Smooth muscle cell (in vitro differentiated cells): ENCODE measurements around the gene ZNF346. TPM values are rescaled to one million over a fixed set of nuclear protein-coding genes. Genes with fewer than 3 reads are reported as not detected.
"Not testable (repeated sequence)": the region's sequence is repeated elsewhere in the genome, so short reads cannot be mapped to it uniquely, and the experiment has no call there.

Source experiments
- DNase-seq: peaks from one replicate; lab custom pipeline; 2025; ENCODE audit not compliant: unreplicated experiment; lab: John Stamatoyannopoulos, UW
- H2AFZ ChIP-seq: fragments of 200-600 bp; sonication (generic); 2 replicates; pipeline ENCODE4 v1.6.0; 2016; ENCODE audit warnings: antibody characterized with exemption, low read depth, mild to moderate bottlenecking
- H3F3A ChIP-seq: fragments of 200-600 bp; sonication (generic); 2 replicates; pipeline ENCODE4 v1.6.0; 2017; ENCODE audit warnings: antibody characterized with exemption, low read depth
- H3K27ac ChIP-seq: fragments of 200-600 bp; sonication (generic); 2 replicates; pipeline ENCODE4 v1.5.1; 2016; ENCODE audit warnings: low read depth, mild to moderate bottlenecking
- H3K27me3 ChIP-seq: fragments of 200-600 bp; sonication (generic); 2 replicates; pipeline ENCODE4 v1.6.1; 2016; ENCODE audit warnings: low read depth, mild to moderate bottlenecking
- H3K36me3 ChIP-seq: fragments of 200-600 bp; sonication (generic); 2 replicates; pipeline ENCODE4 v1.5.1; 2016; ENCODE audit warnings: low read depth
- H3K4me1 ChIP-seq: fragments of 200-600 bp; sonication (generic); 2 replicates; pipeline ENCODE4 v1.5.1; 2016; ENCODE audit warnings: low read depth
- H3K4me2 ChIP-seq: fragments of 200-600 bp; sonication (generic); 2 replicates; pipeline ENCODE4 v1.6.0; 2016; ENCODE audit warnings: mild to moderate bottlenecking
- H3K4me3 ChIP-seq: fragments of 200-600 bp; sonication (generic); 2 replicates; pipeline ENCODE4 v1.5.1; 2016; ENCODE audit warnings: mild to moderate bottlenecking
- H3K79me2 ChIP-seq: fragments of 200-600 bp; sonication (generic); 2 replicates; pipeline ENCODE4 v1.6.0; 2016; ENCODE audit warnings: low read depth, mild to moderate bottlenecking
- H3K9ac ChIP-seq: fragments of 200-600 bp; sonication (generic); 2 replicates; pipeline ENCODE4 v1.6.0; 2016; ENCODE audit warnings: low read depth
- H3K9me3 ChIP-seq: fragments of 200-600 bp; sonication (generic); replicated peaks from 2 replicates; pipeline ENCODE4 v1.5.1; 2016; ENCODE audit warnings: low read depth
- H4K20me1 ChIP-seq: fragments of 200-600 bp; sonication (generic); 2 replicates; pipeline ENCODE4 v1.6.0; 2016; ENCODE audit warnings: low read depth
- WGBS: methylation state at CpG from one replicate; pipeline ENCODE4 v1.1.7; 2016; ENCODE audit warnings: low lambda C conversion rate; 5-methylcytosine and 5-hydroxymethylcytosine counted together
- polyA plus RNA-seq: library from polyadenylated mRNA; unstranded; fragments of >200 nt; fragmentation: Nextera tagmentation; extraction: Ambion mirVana; gene quantifications from 2 replicates; pipeline ENCODE4 v1.2.1, GENCODE V29; 2016
- total RNA-seq: library from RNA; depleted of rRNA; stranded (reverse); fragments of >200 nt; gene quantifications from 2 replicates; pipeline ENCODE4 v1.2.3, GENCODE V29; 2014
- TF ChIP-seq, protein P1 (sequence below): fragments of 200-600 bp; sonication (generic); IDR thresholded peaks from 2 replicates; pipeline ENCODE4 v1.5.1; 2017; ENCODE audit warnings: borderline replicate concordance, mild to moderate bottlenecking, antibody characterized with exemption; ENCODE audit not compliant: insufficient read depth, poor library complexity, severe bottlenecking

Gene ZNF346
- total and polyA plus RNA-seq, 2 experiments from 2014 or later: 6.9 to 14.8 TPM

DNA sequence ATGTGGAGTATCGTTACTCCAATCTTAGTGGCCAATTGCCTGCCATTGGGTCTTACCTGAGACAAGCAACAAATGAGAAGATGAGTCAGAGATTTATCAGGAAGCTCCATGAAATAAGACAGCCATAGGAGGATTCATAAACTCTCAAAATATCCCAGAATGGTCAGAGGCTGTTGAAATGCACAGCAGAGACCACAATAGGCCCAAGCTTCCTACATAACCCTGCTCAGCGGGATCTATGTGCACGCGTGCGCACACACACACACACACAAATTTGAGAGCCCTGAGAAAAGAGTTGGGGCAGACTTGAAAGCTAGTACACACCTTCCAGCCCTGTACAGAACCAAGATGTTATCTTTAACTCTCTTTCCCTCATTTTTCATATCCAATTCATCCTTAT lies 25.7 kb upstream of the ZNF346 start:
- no peak overlapping the region for H2AFZ ChIP-seq
- H3K9me3 ChIP-seq: no peaks in the 10 kb centered on the region
- WGBS: 98% methylated on average over 5 of the region's 5 CpGs
- TF ChIP-seq, protein P1, sequence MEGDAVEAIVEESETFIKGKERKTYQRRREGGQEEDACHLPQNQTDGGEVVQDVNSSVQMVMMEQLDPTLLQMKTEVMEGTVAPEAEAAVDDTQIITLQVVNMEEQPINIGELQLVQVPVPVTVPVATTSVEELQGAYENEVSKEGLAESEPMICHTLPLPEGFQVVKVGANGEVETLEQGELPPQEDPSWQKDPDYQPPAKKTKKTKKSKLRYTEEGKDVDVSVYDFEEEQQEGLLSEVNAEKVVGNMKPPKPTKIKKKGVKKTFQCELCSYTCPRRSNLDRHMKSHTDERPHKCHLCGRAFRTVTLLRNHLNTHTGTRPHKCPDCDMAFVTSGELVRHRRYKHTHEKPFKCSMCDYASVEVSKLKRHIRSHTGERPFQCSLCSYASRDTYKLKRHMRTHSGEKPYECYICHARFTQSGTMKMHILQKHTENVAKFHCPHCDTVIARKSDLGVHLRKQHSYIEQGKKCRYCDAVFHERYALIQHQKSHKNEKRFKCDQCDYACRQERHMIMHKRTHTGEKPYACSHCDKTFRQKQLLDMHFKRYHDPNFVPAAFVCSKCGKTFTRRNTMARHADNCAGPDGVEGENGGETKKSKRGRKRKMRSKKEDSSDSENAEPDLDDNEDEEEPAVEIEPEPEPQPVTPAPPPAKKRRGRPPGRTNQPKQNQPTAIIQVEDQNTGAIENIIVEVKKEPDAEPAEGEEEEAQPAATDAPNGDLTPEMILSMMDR: no peak
- peak overlapping the region; percentile 2 for H3K27ac ChIP-seq
- H4K20me1 ChIP-seq: peaks cover 100% of the 10 kb centered on the region
- peaks cover 11% of the 10 kb centered on the region for H3F3A ChIP-seq
- no peaks in the 10 kb centered on the region for H3K36me3 ChIP-seq
- no peaks in the 10 kb centered on the region for H3K4me1 ChIP-seq
- DNase-seq: no peak
- no peak overlapping the region for H3K9ac ChIP-seq
- H3K4me3 ChIP-seq: no peak overlapping the region
- H3K79me2 ChIP-seq: peaks cover 78% of the 10 kb centered on the region
- H3K4me2 ChIP-seq: no peak overlapping the region
- H3K27me3 ChIP-seq: no peaks in the 10 kb centered on the region

DNA sequence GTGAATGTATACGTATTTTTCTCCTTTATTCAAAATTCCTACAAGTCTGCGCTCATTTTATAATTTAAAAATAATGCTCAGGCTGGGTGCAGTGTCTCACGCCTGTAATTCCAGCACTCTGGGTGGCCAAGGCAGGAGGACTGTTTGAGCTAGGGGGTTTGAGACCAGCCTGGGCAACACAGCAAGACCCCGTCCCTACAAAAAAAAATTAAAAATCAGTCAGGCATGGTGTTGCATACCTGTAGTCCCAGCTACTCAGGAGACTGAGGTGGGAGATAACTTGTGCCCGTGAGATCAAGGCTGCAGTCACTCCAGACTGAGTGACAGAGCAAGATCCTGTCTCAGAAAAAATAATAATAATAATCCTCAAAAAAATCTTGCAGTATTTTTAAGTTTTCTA lies 23.7 kb upstream of the ZNF346 start:
- no peaks in the 10 kb centered on the region for H3K9me3 ChIP-seq
- H3F3A ChIP-seq: peaks cover 11% of the 10 kb centered on the region
- TF ChIP-seq, protein P1: no peak
- H3K79me2 ChIP-seq: peaks cover 78% of the 10 kb centered on the region
- no peak for DNase-seq
- 97% methylated on average over 5 of the region's 5 CpGs for WGBS
- no peak overlapping the region for H3K4me3 ChIP-seq
- peaks cover under 1% of the 10 kb centered on the region for H3K4me1 ChIP-seq
- H4K20me1 ChIP-seq: peaks cover 100% of the 10 kb centered on the region
- no peak overlapping the region for H3K27ac ChIP-seq
- no peak overlapping the region for H2AFZ ChIP-seq
- no peaks in the 10 kb centered on the region for H3K36me3 ChIP-seq
- no peak overlapping the region for H3K9ac ChIP-seq
- H3K27me3 ChIP-seq: no peaks in the 10 kb centered on the region
- no peak overlapping the region for H3K4me2 ChIP-seq

DNA sequence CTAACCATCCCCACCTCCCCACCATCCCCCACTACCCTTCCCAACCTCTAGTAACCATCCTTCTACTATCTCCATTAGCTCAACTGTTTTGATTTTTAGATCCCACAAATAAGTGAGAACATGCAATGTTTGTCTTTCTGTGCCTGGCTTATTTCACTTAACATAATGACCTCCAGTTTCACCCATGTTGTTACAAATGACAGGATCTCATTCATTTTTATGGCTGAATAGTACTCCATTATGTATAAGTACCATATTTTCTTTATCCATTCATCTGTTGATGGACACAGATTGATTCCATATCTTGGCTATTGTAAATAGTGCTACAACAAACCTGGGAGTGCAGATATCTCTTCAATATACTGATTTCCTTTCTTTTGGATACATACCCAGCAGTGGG lies 23.0 kb upstream of the ZNF346 start:
- not testable (repeated sequence) for H3K27ac ChIP-seq, H3K4me1 ChIP-seq, H3K36me3 ChIP-seq, H2AFZ ChIP-seq, H3K4me2 ChIP-seq, H3K27me3 ChIP-seq, DNase-seq, H3K9me3 ChIP-seq, H3K4me3 ChIP-seq, H3K9ac ChIP-seq
- peaks cover 79% of the 10 kb centered on the region for H3K79me2 ChIP-seq
- peaks cover 100% of the 10 kb centered on the region for H4K20me1 ChIP-seq
- H3F3A ChIP-seq: peaks cover 10% of the 10 kb centered on the region

DNA sequence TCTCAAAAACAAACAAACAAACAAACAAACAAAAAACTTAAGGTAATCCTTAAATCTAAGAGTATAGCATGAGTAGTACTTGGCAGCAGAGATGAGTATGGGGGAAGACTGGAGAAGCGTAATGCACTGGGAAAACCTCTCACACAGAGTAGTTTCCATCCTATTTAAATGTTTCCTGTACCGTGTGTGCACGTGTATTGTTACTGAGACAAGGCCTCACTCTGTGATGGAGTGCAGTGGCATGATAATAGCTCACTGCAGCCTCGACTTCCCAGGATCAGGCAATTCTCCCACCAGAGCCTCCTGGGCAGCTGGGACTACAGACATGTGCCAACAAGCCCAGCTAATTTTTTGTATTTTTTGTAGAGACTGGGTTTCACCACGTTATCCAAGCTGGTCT lies 18.8 kb upstream of the ZNF346 start:
- Histone ChIP-seq H3K4me1 (peaks cover 18% of the 10 kb centered on the region), H3K27me3 (no peaks in the 10 kb centered on the region), H3K9me3 (no peaks in the 10 kb centered on the region), H4K20me1 (peaks cover 73% of the 10 kb centered on the region), H3K27ac (no peak overlapping the region), H3K36me3 (no peaks in the 10 kb centered on the region), H3K9ac (no peak overlapping the region), H3K79me2 (peaks cover 75% of the 10 kb centered on the region), H3F3A (no peaks in the 10 kb centered on the region), H3K4me3 (no peak overlapping the region), H2AFZ (no peak overlapping the region), H3K4me2 (no peak overlapping the region)
- DNase-seq: no peak
- 76% methylated on average over 5 of the region's 5 CpGs for WGBS
- TF ChIP-seq, protein P1: no peak
